Measurements from ENCODE around the gene KLRF1. TPM values are rescaled to one million over a fixed set of nuclear protein-coding genes. Genes with fewer than 3 reads are reported as not detected.

Gene KLRF1
- total and polyA plus RNA-seq, 2 experiments from 2014 or later: 0.50 TPM; not detected in 1

GRCh38 chr12:9856151-9856550, 28.9 kb downstream of the KLRF1 start:
- Histone ChIP-seq H3K9me2 (ENCODE audit: insufficient read depth) (no peaks in the 10 kb centered on the region), H3K4me2 (peak overlapping the region; percentile 6; the same call in 1 of the 2 replicates), H3K27me3 (ENCODE audit: insufficient read depth) (no peaks in the 10 kb centered on the region), H3K4me3 (no peak overlapping the region), H3F3A (replicated peaks; ENCODE audit: low read depth) (no peaks in the 10 kb centered on the region), H3K79me2 (replicated peaks; ENCODE audit: insufficient read depth) (no peaks in the 10 kb centered on the region), H3K36me3 (ENCODE audit: insufficient read depth) (no peaks in the 10 kb centered on the region), H2AFZ (peak overlapping the region; percentile 82; the same call in 1 of the 2 replicates), H3K4me1 (ENCODE audit: insufficient read depth) (peaks cover 9% of the 10 kb centered on the region; the same call in 1 of the 2 replicates), H3K27ac (ENCODE audit: low read depth) (no peak overlapping the region), H4K20me1 (replicated peaks; ENCODE audit: insufficient read depth) (no peaks in the 10 kb centered on the region)
- Mint-ChIP-seq H3K4me3 (no peak overlapping the region), H3K9me3 (no peaks in the 10 kb centered on the region), H3K27me3 (ENCODE audit: insufficient read depth, low read depth, poor library complexity) (peaks cover 2% of the 10 kb centered on the region), H3K4me1 (peaks cover 28% of the 10 kb centered on the region), H3K36me3 (ENCODE audit: low read depth) (no peaks in the 10 kb centered on the region), H3K27ac (no peak overlapping the region; the same call in 1 of the 2 replicates)
- ATAC-seq: no peak
- no peak for TF ChIP-seq CREB1 (CRISPR knock-in tag; IDR thresholded peaks at IDR 0.05; ENCODE audit: low read depth)
- no peak for TF ChIP-seq EZH2phosphoT487 (IDR thresholded peaks at IDR 0.05; ENCODE audit: unreplicated experiment)
- TF ChIP-seq ZNF114 (CRISPR knock-in tag; IDR thresholded peaks at IDR 0.05): no peak
- no peak for TF ChIP-seq JUNB (IDR thresholded peaks at IDR 0.05; ENCODE audit: unreplicated experiment)
- no peak for TF ChIP-seq CTCF (conservative IDR thresholded peaks at IDR 0.05; ENCODE audit: low read depth in 2 of 2)
- TF ChIP-seq ZNF462 (CRISPR knock-in tag; IDR thresholded peaks at IDR 0.05): no peak
- TF ChIP-seq REST (IDR thresholded peaks at IDR 0.05; ENCODE audit: unreplicated experiment): no peak
- no peak for TF ChIP-seq ETS1 (IDR thresholded peaks at IDR 0.05)
- TF ChIP-seq POLR2AphosphoS5 (IDR thresholded peaks at IDR 0.05; ENCODE audit: low read depth): no peak
- no peak for TF ChIP-seq STAT1 (IDR thresholded peaks at IDR 0.05; ENCODE audit: unreplicated experiment)
- TF ChIP-seq ZNF331 (CRISPR knock-in tag; IDR thresholded peaks at IDR 0.05; ENCODE audit: low read depth): no peak
- TF ChIP-seq NANOG (IDR thresholded peaks at IDR 0.05; ENCODE audit: borderline replicate concordance): no peak
- no peak for TF ChIP-seq EZH2 (IDR thresholded peaks at IDR 0.05; ENCODE audit: low read depth, unreplicated experiment)
- no peak for DNase-seq (ENCODE audit: low spot score)

Data from GM23338 (cell line).